ENCODE measurements around the gene TBC1D19.
"Not testable (repeated sequence)": the region's sequence is repeated elsewhere in the genome, so short reads cannot be mapped to it uniquely, and the experiment has no call there.

Gene TBC1D19

GRCh38 chr4:26663888-26664287 lies 80.0 kb downstream of the TBC1D19 start:
- no peak overlapping the region for H3K27ac ChIP-seq (ENCODE audit: insufficient read depth, low read length, poor library complexity, severe bottlenecking)
- no peaks in the 10 kb centered on the region for H3K27me3 ChIP-seq (replicated peaks; ENCODE audit: control insufficient read depth, insufficient read depth, low read length, poor library complexity, severe bottlenecking)
- no peak for DNase-seq
- H3K9me3 ChIP-seq (ENCODE audit: control insufficient read depth, low read length): no peaks in the 10 kb centered on the region
- peaks cover 8% of the 10 kb centered on the region for H3K36me3 ChIP-seq (ENCODE audit: control insufficient read depth, insufficient read depth, low read length)
- H3K4me1 ChIP-seq (ENCODE audit: control insufficient read depth, insufficient read depth, low read length, poor library complexity, severe bottlenecking): no peaks in the 10 kb centered on the region
- H3K4me3 ChIP-seq (ENCODE audit: insufficient read depth, low read depth, low read length, poor library complexity, severe bottlenecking): no peak overlapping the region

- Histone ChIP-seq H3K27ac (ENCODE audit: insufficient read depth, low read length, poor library complexity, severe bottlenecking) (no peak overlapping the region), H3K27me3 (replicated peaks; ENCODE audit: control insufficient read depth, insufficient read depth, low read length, poor library complexity, severe bottlenecking) (no peaks in the 10 kb centered on the region), H3K4me3 (ENCODE audit: insufficient read depth, low read depth, low read length, poor library complexity, severe bottlenecking) (no peak overlapping the region), H3K9me3 (ENCODE audit: control insufficient read depth, low read length) (no peaks in the 10 kb centered on the region), H3K36me3 (ENCODE audit: control insufficient read depth, insufficient read depth, low read length) (peaks cover 3% of the 10 kb centered on the region), H3K4me1 (ENCODE audit: control insufficient read depth, insufficient read depth, low read length, poor library complexity, severe bottlenecking) (no peaks in the 10 kb centered on the region)
- DNase-seq: no peak
Observed at GRCh38 chr4:26670903-26671537, 87.1 kb downstream of the TBC1D19 start.

DNA sequence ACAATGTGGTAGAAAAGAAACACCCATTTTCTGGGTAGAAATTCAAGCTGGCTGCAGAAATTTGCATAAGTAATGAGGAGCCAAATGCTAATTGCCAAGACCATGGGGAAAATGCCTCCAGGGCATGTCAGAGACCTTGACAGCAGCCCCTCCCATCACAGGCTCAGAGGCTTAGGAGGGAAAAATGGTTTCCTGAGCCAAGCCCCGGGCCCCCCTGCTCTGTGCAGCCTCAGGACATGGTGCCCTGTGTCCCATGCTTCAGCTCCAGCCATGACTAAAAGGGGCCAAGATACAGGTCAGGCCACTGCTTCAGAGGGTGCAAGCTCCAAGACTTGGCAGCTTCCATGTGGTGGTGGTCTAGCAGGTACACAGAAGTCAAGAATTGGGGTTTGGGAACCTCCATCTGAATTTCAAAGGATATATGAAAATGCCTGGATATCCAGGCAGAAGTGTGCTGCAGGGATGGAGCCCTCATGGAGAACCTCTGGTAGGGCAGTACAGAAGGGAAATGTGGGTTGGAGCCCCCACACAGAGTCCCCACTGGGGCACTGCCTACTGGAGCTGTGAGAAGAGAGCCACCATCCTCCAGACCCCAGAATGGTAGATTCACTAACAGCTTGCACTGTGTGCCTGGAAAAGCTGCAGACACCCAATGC lies 95.3 kb downstream of the TBC1D19 start:
- not testable (repeated sequence) for H3K27me3 ChIP-seq (replicated peaks; ENCODE audit: control insufficient read depth, insufficient read depth, low read length, poor library complexity, severe bottlenecking); H3K36me3 ChIP-seq (ENCODE audit: control insufficient read depth, insufficient read depth, low read length); H3K27ac ChIP-seq (ENCODE audit: insufficient read depth, low read length, poor library complexity, severe bottlenecking); H3K4me3 ChIP-seq (ENCODE audit: insufficient read depth, low read depth, low read length, poor library complexity, severe bottlenecking); H3K4me1 ChIP-seq (ENCODE audit: control insufficient read depth, insufficient read depth, low read length, poor library complexity, severe bottlenecking); H3K9me3 ChIP-seq (ENCODE audit: control insufficient read depth, low read length); DNase-seq

GRCh38 chr4:26682436-26682835 lies 98.6 kb downstream of the TBC1D19 start:
- no peak overlapping the region for H3K27ac ChIP-seq (ENCODE audit: insufficient read depth, low read length, poor library complexity, severe bottlenecking)
- no peak overlapping the region for H3K4me3 ChIP-seq (ENCODE audit: insufficient read depth, low read depth, low read length, poor library complexity, severe bottlenecking)

DNA sequence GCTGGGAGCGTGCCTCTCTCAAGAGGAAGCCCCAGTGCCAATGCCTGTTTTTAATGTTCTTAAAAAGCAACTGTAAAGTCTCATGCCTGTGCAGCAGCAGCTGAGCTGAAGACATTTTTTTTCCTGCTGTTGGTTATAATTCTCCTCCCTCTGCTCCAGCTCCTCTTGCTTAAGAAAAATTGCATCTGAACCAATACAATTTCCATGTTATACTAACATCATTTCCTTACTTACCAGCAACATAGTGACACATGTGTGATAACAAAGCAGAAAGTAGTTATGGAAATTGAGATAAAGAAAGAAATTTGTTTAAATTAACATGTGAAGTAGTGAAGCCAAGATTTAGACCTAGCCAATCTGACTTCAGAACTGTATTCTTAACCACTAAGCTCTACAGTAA lies 101.4 kb downstream of the TBC1D19 start:
- no peak overlapping the region for H3K4me3 ChIP-seq (ENCODE audit: insufficient read depth, low read depth, low read length, poor library complexity, severe bottlenecking)
- no peak overlapping the region for H3K27ac ChIP-seq (ENCODE audit: insufficient read depth, low read length, poor library complexity, severe bottlenecking)
- no peak for DNase-seq
- no peaks in the 10 kb centered on the region for H3K36me3 ChIP-seq (ENCODE audit: control insufficient read depth, insufficient read depth, low read length)
- no peaks in the 10 kb centered on the region for H3K9me3 ChIP-seq (ENCODE audit: control insufficient read depth, low read length)
- no peaks in the 10 kb centered on the region for H3K4me1 ChIP-seq (ENCODE audit: control insufficient read depth, insufficient read depth, low read length, poor library complexity, severe bottlenecking)
- H3K27me3 ChIP-seq (replicated peaks; ENCODE audit: control insufficient read depth, insufficient read depth, low read length, poor library complexity, severe bottlenecking): no peaks in the 10 kb centered on the region

More at GRCh38 chr4:26682436-26682835, 98.6 kb downstream of the TBC1D19 start:
- Histone ChIP-seq H3K9me3 (ENCODE audit: control insufficient read depth, low read length) (no peaks in the 10 kb centered on the region), H3K36me3 (ENCODE audit: control insufficient read depth, insufficient read depth, low read length) (no peaks in the 10 kb centered on the region), H3K4me1 (ENCODE audit: control insufficient read depth, insufficient read depth, low read length, poor library complexity, severe bottlenecking) (no peaks in the 10 kb centered on the region), H3K27me3 (replicated peaks; ENCODE audit: control insufficient read depth, insufficient read depth, low read length, poor library complexity, severe bottlenecking) (no peaks in the 10 kb centered on the region)
- DNase-seq: no peak

GRCh38 chr4:26687728-26688127 lies 103.8 kb downstream of the TBC1D19 start:
- Histone ChIP-seq H3K4me3 (ENCODE audit: insufficient read depth, low read depth, low read length, poor library complexity, severe bottlenecking) (no peak overlapping the region), H3K27ac (ENCODE audit: insufficient read depth, low read length, poor library complexity, severe bottlenecking) (no peak overlapping the region), H3K9me3 (ENCODE audit: control insufficient read depth, low read length) (no peaks in the 10 kb centered on the region), H3K27me3 (replicated peaks; ENCODE audit: control insufficient read depth, insufficient read depth, low read length, poor library complexity, severe bottlenecking) (no peaks in the 10 kb centered on the region), H3K36me3 (ENCODE audit: control insufficient read depth, insufficient read depth, low read length) (no peaks in the 10 kb centered on the region), H3K4me1 (ENCODE audit: control insufficient read depth, insufficient read depth, low read length, poor library complexity, severe bottlenecking) (no peaks in the 10 kb centered on the region)
- DNase-seq: no peak

DNA sequence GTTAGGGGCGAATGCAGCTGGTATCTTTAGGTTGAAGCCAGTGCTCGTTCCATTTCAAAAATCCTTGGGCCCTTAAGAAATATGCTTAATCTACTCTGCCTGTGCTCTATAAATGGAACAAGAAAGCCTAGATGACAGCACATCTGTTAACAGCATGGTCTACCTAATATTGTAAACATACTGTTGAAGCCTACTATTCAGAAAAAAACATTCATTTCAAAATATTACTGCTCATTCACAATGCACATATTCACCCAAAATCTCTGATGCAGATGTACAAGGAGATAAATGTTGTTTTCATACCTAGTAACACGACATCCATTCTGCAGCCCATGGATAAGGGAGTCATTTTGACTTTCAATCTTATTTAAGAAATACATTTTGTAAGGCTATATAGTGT lies 106.6 kb downstream of the TBC1D19 start:
- Histone ChIP-seq H3K27me3 (replicated peaks; ENCODE audit: control insufficient read depth, insufficient read depth, low read length, poor library complexity, severe bottlenecking) (no peaks in the 10 kb centered on the region), H3K27ac (ENCODE audit: insufficient read depth, low read length, poor library complexity, severe bottlenecking) (no peak overlapping the region), H3K9me3 (ENCODE audit: control insufficient read depth, low read length) (no peaks in the 10 kb centered on the region), H3K36me3 (ENCODE audit: control insufficient read depth, insufficient read depth, low read length) (no peaks in the 10 kb centered on the region), H3K4me3 (ENCODE audit: insufficient read depth, low read depth, low read length, poor library complexity, severe bottlenecking) (no peak overlapping the region), H3K4me1 (ENCODE audit: control insufficient read depth, insufficient read depth, low read length, poor library complexity, severe bottlenecking) (no peaks in the 10 kb centered on the region)
- no peak for DNase-seq

DNA sequence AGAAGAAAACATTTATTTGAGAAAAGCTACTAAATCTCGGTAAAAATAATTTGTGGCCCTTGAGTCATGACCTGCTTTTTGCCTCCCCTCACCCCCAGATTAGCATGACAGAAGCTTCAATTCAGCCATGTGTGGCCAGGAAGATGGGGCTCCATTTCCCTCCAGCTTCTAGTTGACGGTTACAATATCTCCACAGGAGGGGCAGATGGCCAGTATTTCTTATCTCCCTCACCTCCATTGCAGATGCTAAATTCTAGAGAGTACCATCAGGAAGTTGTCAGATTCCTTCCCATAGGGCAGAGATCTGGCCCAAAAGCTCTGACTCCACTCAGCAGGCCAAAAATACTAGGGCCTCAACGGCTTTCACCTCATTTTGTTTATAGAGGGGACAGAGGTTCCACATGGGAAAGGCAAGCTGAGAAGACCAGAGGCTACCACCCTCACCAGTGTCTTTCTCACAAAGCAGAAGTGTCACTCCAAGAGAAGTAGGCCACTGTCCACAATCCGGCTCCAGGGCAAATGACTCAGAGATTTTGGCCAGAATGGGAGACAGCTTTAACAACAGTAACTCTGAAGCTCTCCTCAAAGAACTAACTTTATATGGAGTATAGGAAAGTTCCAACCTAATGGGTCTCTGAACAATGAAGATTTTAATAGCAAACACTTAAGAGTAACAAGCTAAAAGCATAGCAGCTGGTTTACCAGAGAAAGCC lies 108.3 kb downstream of the TBC1D19 start:
- H3K36me3 ChIP-seq (ENCODE audit: control insufficient read depth, insufficient read depth, low read length): no peaks in the 10 kb centered on the region
- no peaks in the 10 kb centered on the region for H3K27me3 ChIP-seq (replicated peaks; ENCODE audit: control insufficient read depth, insufficient read depth, low read length, poor library complexity, severe bottlenecking)
- H3K4me1 ChIP-seq (ENCODE audit: control insufficient read depth, insufficient read depth, low read length, poor library complexity, severe bottlenecking): no peaks in the 10 kb centered on the region
- no peaks in the 10 kb centered on the region for H3K9me3 ChIP-seq (ENCODE audit: control insufficient read depth, low read length)
- no peak overlapping the region for H3K4me3 ChIP-seq (ENCODE audit: insufficient read depth, low read depth, low read length, poor library complexity, severe bottlenecking)
- no peak overlapping the region for H3K27ac ChIP-seq (ENCODE audit: insufficient read depth, low read length, poor library complexity, severe bottlenecking)
- no peak for DNase-seq

DNA sequence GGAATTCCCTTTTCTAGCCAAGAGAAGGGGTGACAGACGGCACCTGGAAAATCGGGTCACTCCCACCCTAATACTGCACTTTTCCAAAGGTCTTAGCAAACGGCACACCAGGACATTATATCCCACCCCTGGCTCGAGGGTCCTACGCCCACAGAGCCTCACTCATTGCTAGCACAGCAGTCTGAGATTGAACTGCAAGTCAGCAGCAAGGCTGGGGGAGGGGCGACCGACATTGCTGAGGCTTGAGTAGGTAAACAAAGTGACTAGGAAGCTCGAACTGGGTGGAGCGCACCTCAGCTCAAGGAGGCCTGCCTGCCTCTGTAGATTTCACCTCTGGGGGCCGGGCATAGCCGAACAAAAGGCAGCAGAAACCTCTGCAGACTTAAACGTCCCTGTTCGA lies 110.2 kb downstream of the TBC1D19 start:
- H3K27ac ChIP-seq (ENCODE audit: insufficient read depth, low read length, poor library complexity, severe bottlenecking); H3K27me3 ChIP-seq (replicated peaks; ENCODE audit: control insufficient read depth, insufficient read depth, low read length, poor library complexity, severe bottlenecking); H3K36me3 ChIP-seq (ENCODE audit: control insufficient read depth, insufficient read depth, low read length); H3K4me3 ChIP-seq (ENCODE audit: insufficient read depth, low read depth, low read length, poor library complexity, severe bottlenecking); H3K4me1 ChIP-seq (ENCODE audit: control insufficient read depth, insufficient read depth, low read length, poor library complexity, severe bottlenecking); H3K9me3 ChIP-seq (ENCODE audit: control insufficient read depth, low read length); DNase-seq: not testable (repeated sequence)

GRCh38 chr4:26700110-26700509 lies 116.2 kb downstream of the TBC1D19 start:
- DNase-seq: no peak
- Histone ChIP-seq H3K4me1 (ENCODE audit: control insufficient read depth, insufficient read depth, low read length, poor library complexity, severe bottlenecking) (no peaks in the 10 kb centered on the region), H3K9me3 (ENCODE audit: control insufficient read depth, low read length) (no peaks in the 10 kb centered on the region), H3K27ac (ENCODE audit: insufficient read depth, low read length, poor library complexity, severe bottlenecking) (no peak overlapping the region), H3K4me3 (ENCODE audit: insufficient read depth, low read depth, low read length, poor library complexity, severe bottlenecking) (no peak overlapping the region), H3K27me3 (replicated peaks; ENCODE audit: control insufficient read depth, insufficient read depth, low read length, poor library complexity, severe bottlenecking) (no peaks in the 10 kb centered on the region), H3K36me3 (ENCODE audit: control insufficient read depth, insufficient read depth, low read length) (no peaks in the 10 kb centered on the region)

All from effector memory CD4-positive, alpha-beta T cell (primary cell).